Activated CD4-positive, alpha-beta memory T cell treated with anti-CD3 and anti-CD28 coated beads for 36 hours (primary cell): ENCODE measurements around the gene DPEP3. TPM values are rescaled to one million over a fixed set of nuclear protein-coding genes. Genes with fewer than 3 reads are reported as not detected.

ENCODE experiments used
- CTCF ChIA-PET: fragments of 350-600 bp; sonication (Branson Sonifier 250); formaldehyde crosslinking; loops from one replicate; lab custom pipeline; 2021; ENCODE audit warnings: antibody characterized with exemption, inconsistent platforms; lab: Charles Lee
- POLR2A ChIA-PET: fragments of 350-600 bp; sonication (Branson Sonifier 250); formaldehyde crosslinking; loops from one replicate; lab custom pipeline; 2021; ENCODE audit warnings: antibody characterized with exemption; lab: Charles Lee
- DNase-seq: peaks from one replicate; pipeline ENCODE4 v3.0.0-alpha.2; 2020
- H3K27ac Mint-ChIP-seq: one replicate; pipeline ENCODE4 v1.8.0; 2021; ENCODE audit warnings: mixed read lengths
- H3K27me3 Mint-ChIP-seq: one replicate; pipeline ENCODE4 v1.8.0; 2021; ENCODE audit warnings: mixed read lengths
- H3K36me3 Mint-ChIP-seq: one replicate; pipeline ENCODE4 v1.8.0; 2021; ENCODE audit warnings: mixed read lengths
- H3K4me1 Mint-ChIP-seq: one replicate; pipeline ENCODE4 v1.8.0; 2021; ENCODE audit warnings: low read depth, mixed read lengths
- H3K4me3 Mint-ChIP-seq: one replicate; pipeline ENCODE4 v1.8.0; 2021; ENCODE audit warnings: mild to moderate bottlenecking, mixed read lengths
- H3K9me3 Mint-ChIP-seq: one replicate; pipeline ENCODE4 v1.8.0; 2021; ENCODE audit warnings: mixed read lengths
- intact Hi-C: fragments of 100-400 bp; cut with micrococcal nuclease; formaldehyde crosslinking; loops from one replicate; pipeline ENCODE4 v1.15.1; 2023
- total RNA-seq, 2 experiments: library from RNA; stranded (reverse); gene quantifications; one replicate each; pipeline ENCODE4 v1.2.3, GENCODE V29; 2021

Gene DPEP3
- total RNA-seq, 2 experiments from 2014 or later, result not detected

GRCh38 chr16:67928147-67928546, 52.2 kb downstream of the DPEP3 start:
- peaks cover 3% of the 10 kb centered on the region for H3K4me1 Mint-ChIP-seq
- DNase-seq, result no peak

GRCh38 chr16:67927131-67927941, 53.0 kb downstream of the DPEP3 start:
- ChIA-PET POLR2A (interaction anchor here (1.1 kb wide), 1 partner anchor 43 kb away, joined by 3 read pairs; no protein-coding TSS in a partner anchor), CTCF (interaction anchor here (2.6 to 5.4 kb wide), 2 partner anchors 44 to 112 kb away, joined by 20 to 62 read pairs; partner anchors contain the start of gene NRN1L)
- H3K27ac Mint-ChIP-seq, result no peak overlapping the region
- H3K36me3 Mint-ChIP-seq, result peaks cover 7% of the 10 kb centered on the region
- intact Hi-C loops, result loop anchor here (5.0 kb wide), 1 partner anchor 405 kb away; no protein-coding TSS in a partner anchor
- no peaks in the 10 kb centered on the region for H3K27me3 Mint-ChIP-seq
- no peak overlapping the region for H3K4me3 Mint-ChIP-seq
- H3K9me3 Mint-ChIP-seq, result no peaks in the 10 kb centered on the region
- H3K4me1 Mint-ChIP-seq, result peaks cover 5% of the 10 kb centered on the region
- no peak for DNase-seq

More at GRCh38 chr16:67928147-67928546, 52.2 kb downstream of the DPEP3 start:
- CTCF ChIA-PET, result interaction anchor here (0.7 to 5.4 kb wide), 11 partner anchors 9 to 256 kb away, joined by 3 to 62 read pairs (median 4); partner anchors contain the start of genes NRN1L and PSMB10
- intact Hi-C loops, result loop anchor here (1.0 to 5.0 kb wide), 3 partner anchors 45 to 406 kb away; no protein-coding TSS in a partner anchor
- no peak overlapping the region for H3K27ac Mint-ChIP-seq
- peaks cover 10% of the 10 kb centered on the region for H3K36me3 Mint-ChIP-seq
- H3K4me3 Mint-ChIP-seq, result no peak overlapping the region
- H3K9me3 Mint-ChIP-seq, result no peaks in the 10 kb centered on the region
- POLR2A ChIA-PET, result interaction anchor here (0.8 to 1.4 kb wide), 4 partner anchors 35 to 52 kb away, joined by 3 read pairs; partner anchors contain the start of genes NRN1L and PSKH1
- no peaks in the 10 kb centered on the region for H3K27me3 Mint-ChIP-seq

GRCh38 chr16:67926181-67926750, 54.0 kb downstream of the DPEP3 start:
- no peaks in the 10 kb centered on the region for H3K9me3 Mint-ChIP-seq
- intact Hi-C loops, result loop anchor here (5.0 kb wide), 1 partner anchor 404 kb away; no protein-coding TSS in a partner anchor
- CTCF ChIA-PET, result interaction anchor here (1.0 to 5.4 kb wide), 4 partner anchors 43 to 115 kb away, joined by 4 to 62 read pairs (median 8); partner anchors contain the start of gene NRN1L

More at GRCh38 chr16:67926181-67926750, 54.0 kb downstream of the DPEP3 start:
- Mint-ChIP-seq H3K27me3 (no peaks in the 10 kb centered on the region), H3K36me3 (peaks cover 6% of the 10 kb centered on the region), H3K4me1 (peaks cover 12% of the 10 kb centered on the region), H3K4me3 (no peak overlapping the region), H3K27ac (peak overlapping the region; percentile 58)
- DNase-seq, result no peak
- POLR2A ChIA-PET, result no interaction called here

Other genes starting within 250 kb of the DPEP3 start
- gene RANBP10, start 173.9 kb downstream of the DPEP3 start, total RNA-seq, result 10 to 100 TPM; 14.9 to 18.1 TPM
- gene TSNAXIP1, start 173.6 kb downstream of the DPEP3 start, total RNA-seq, result under 1 TPM; 0.77 to 0.81 TPM
- 10 to 100 TPM; 31.8 to 32.1 TPM for gene THAP11, start 138.2 kb downstream of the DPEP3 start, total RNA-seq
- gene NUTF2, start 133.6 kb downstream of the DPEP3 start, total RNA-seq, result 100 to 1,000 TPM; 141 to 148 TPM
- 10 to 100 TPM; 39.2 to 40.2 TPM for gene CENPT, start 132.8 kb downstream of the DPEP3 start, total RNA-seq
- 10 to 100 TPM; 88.6 to 94.2 TPM for gene EDC4, start 107.4 kb downstream of the DPEP3 start, total RNA-seq
- under 1 TPM in 1 of 2 experiments, not detected in 1; 0.76 TPM for gene NRN1L, start 95.6 kb downstream of the DPEP3 start, total RNA-seq
- gene PSKH1, start 87.2 kb downstream of the DPEP3 start, total RNA-seq, result 10 to 100 TPM in 1 of 2 experiments, 1 to 10 TPM in 1; 10.0 to 11.7 TPM
- 1 to 10 TPM; 2.9 to 3.1 TPM for gene CTRL, start 48.6 kb downstream of the DPEP3 start, total RNA-seq
- 100 to 1,000 TPM; 185 to 193 TPM for gene PSMB10, start 43.6 kb downstream of the DPEP3 start, total RNA-seq
- gene LCAT, start 36.4 kb downstream of the DPEP3 start, total RNA-seq, result 10 to 100 TPM; 10.1 to 10.7 TPM
- gene SLC12A4, start 11.9 kb downstream of the DPEP3 start, total RNA-seq, result 10 to 100 TPM; 27.1 to 29.9 TPM
- 1 to 10 TPM; 3.9 to 5.3 TPM for gene DPEP2, start 19.0 kb upstream of the DPEP3 start, total RNA-seq
- not detected for gene DPEP2NB, start 35.4 kb upstream of the DPEP3 start, total RNA-seq
- 10 to 100 TPM; 12.8 to 14.5 TPM for gene DDX28, start 42.7 kb upstream of the DPEP3 start, total RNA-seq
- 10 to 100 TPM; 29.2 to 29.4 TPM for gene DUS2, start 42.8 kb upstream of the DPEP3 start, total RNA-seq
- 10 to 100 TPM; 83.4 to 85.2 TPM for gene NFATC3, start 104.9 kb upstream of the DPEP3 start, total RNA-seq